Thymus (tissue), 11 donors: ENCODE measurements around the gene C1QTNF12. TPM values are rescaled to one million over a fixed set of nuclear protein-coding genes. Genes with fewer than 3 reads are reported as not detected.

ENCODE experiments used
- DNase-seq, 9 donors: peaks; one replicate each; pipeline ENCODE4 v3.0.0-alpha.2; 2013; ENCODE audit warnings: low spot score in 9 of 9, low read depth in 6 of 9, missing footprints in 1 of 9
- H3K27ac ChIP-seq, 2 donors: one replicate each; pipeline ENCODE4 v1.5.1; 2013; ENCODE audit warnings: control low read depth in 1 of 2, low read depth in 1 of 2, low read length in 1 of 2, mild to moderate bottlenecking in 1 of 2, moderate library complexity in 1 of 2
- H3K27me3 ChIP-seq, 2 donors: one replicate each; pipeline ENCODE4 v1.5.1; 2013; ENCODE audit warnings: low read length in 1 of 2; ENCODE audit not compliant: control insufficient read depth in 2 of 2, insufficient read depth in 1 of 2
- H3K36me3 ChIP-seq, 2 donors: one replicate each; pipeline ENCODE4 v1.5.1; 2013; ENCODE audit warnings: low read length in 1 of 2, mild to moderate bottlenecking in 1 of 2, moderate library complexity in 1 of 2; ENCODE audit not compliant: control insufficient read depth in 2 of 2, insufficient read depth in 2 of 2
- H3K4me1 ChIP-seq, 2 donors: one replicate each; pipeline ENCODE4 v1.5.1; 2013; ENCODE audit warnings: low read length in 2 of 2; ENCODE audit not compliant: control insufficient read depth in 2 of 2, insufficient read depth in 2 of 2
- H3K4me3 ChIP-seq, 2 donors: one replicate each; pipeline ENCODE4 v1.5.1; 2013; ENCODE audit warnings: low read length in 2 of 2, control low read depth in 1 of 2, mild to moderate bottlenecking in 1 of 2
- H3K9me3 ChIP-seq, 2 donors: one replicate each; pipeline ENCODE4 v1.5.1; 2013; ENCODE audit warnings: low read length in 1 of 2, mild to moderate bottlenecking in 1 of 2; ENCODE audit not compliant: control insufficient read depth in 2 of 2, insufficient read depth in 1 of 2
- WGBS: extraction: QIAGEN DNeasy Blood & Tissue Kit; methylation state at CpG from one replicate; pipeline ENCODE4 v1.1.7; 2013; 5-methylcytosine and 5-hydroxymethylcytosine counted together
- polyA plus RNA-seq: library from polyadenylated mRNA; stranded (reverse); fragments of 200-250 nt; gene quantifications from one replicate; pipeline ENCODE4 v1.2.3, GENCODE V29; 2013
- total RNA-seq: library from RNA; stranded (reverse); fragments of 120-200 nt; gene quantifications from one replicate; pipeline ENCODE4 v1.2.4, GENCODE V29; 2013
- donor health status: healthy.

The C1QTNF12 gene
- total and polyA plus RNA-seq, 2 donors: 2.1 to 3.4 TPM

- Histone ChIP-seq H3K36me3 (peaks cover 41 to 52% of the 10 kb centered on the region in 2 donors), H3K27me3 (no peaks in the 10 kb centered on the region), H3K4me1 (peaks cover 22 to 28% of the 10 kb centered on the region in 2 donors), H3K27ac (no peak overlapping the region), H3K9me3 (peaks cover 0 to 1% of the 10 kb centered on the region in 2 donors), H3K4me3 (no peak overlapping the region)
- 88% methylated on average over 28 of the region's 28 CpGs for WGBS
- no peak for DNase-seq
These were observed 17.8 kb downstream of the C1QTNF12 start for GRCh38 chr1:1228596-1229321.

GRCh38 chr1:1228187-1228586 is 18.3 kb downstream of the C1QTNF12 start:
- H3K27ac ChIP-seq: no peak overlapping the region
- H3K36me3 ChIP-seq: peaks cover 45 to 58% of the 10 kb centered on the region in 2 donors
- H3K27me3 ChIP-seq: no peaks in the 10 kb centered on the region
- peaks cover 0 to 1% of the 10 kb centered on the region in 2 donors for H3K9me3 ChIP-seq
- WGBS: 96% methylated on average over 30 of the region's 30 CpGs
- H3K4me1 ChIP-seq: peaks cover 18 to 25% of the 10 kb centered on the region in 2 donors
- no peak overlapping the region for H3K4me3 ChIP-seq
- DNase-seq: no peak

GRCh38 chr1:1227386-1227785 is 19.1 kb downstream of the C1QTNF12 start:
- H3K9me3 ChIP-seq: peaks cover 0 to 1% of the 10 kb centered on the region in 2 donors
- H3K4me1 ChIP-seq: peaks cover 18% of the 10 kb centered on the region in 2 donors
- no peak overlapping the region for H3K4me3 ChIP-seq
- H3K36me3 ChIP-seq: peaks cover 51 to 66% of the 10 kb centered on the region in 2 donors
- no peak for DNase-seq
- no peaks in the 10 kb centered on the region for H3K27me3 ChIP-seq
- no peak overlapping the region for H3K27ac ChIP-seq
- 97% methylated on average over 25 of the region's 25 CpGs for WGBS

- 95% methylated on average over 44 of the region's 44 CpGs for WGBS
- no peak for DNase-seq
- Histone ChIP-seq H3K4me1 (peaks cover 18% of the 10 kb centered on the region in 2 donors), H3K27ac (no peak overlapping the region), H3K27me3 (no peaks in the 10 kb centered on the region), H3K36me3 (peaks cover 57 to 72% of the 10 kb centered on the region in 2 donors), H3K9me3 (peaks cover 0 to 1% of the 10 kb centered on the region in 2 donors), H3K4me3 (no peak overlapping the region)
These were observed 19.8 kb downstream of the C1QTNF12 start for GRCh38 chr1:1226566-1227362.

GRCh38 chr1:1225913-1226312 is 20.6 kb downstream of the C1QTNF12 start:
- Histone ChIP-seq H3K4me1 (peaks cover 16% of the 10 kb centered on the region in 2 donors), H3K4me3 (no peak overlapping the region), H3K36me3 (peaks cover 65 to 79% of the 10 kb centered on the region in 2 donors), H3K9me3 (peaks cover 0 to 1% of the 10 kb centered on the region in 2 donors), H3K27ac (no peak overlapping the region), H3K27me3 (no peaks in the 10 kb centered on the region)
- WGBS: 95% methylated on average over 18 of the region's 18 CpGs
- DNase-seq: no peak

- Histone ChIP-seq H3K27ac (no peak overlapping the region), H3K27me3 (no peaks in the 10 kb centered on the region), H3K4me1 (peaks cover 10% of the 10 kb centered on the region in 2 donors), H3K4me3 (no peak overlapping the region), H3K36me3 (peaks cover 70 to 85% of the 10 kb centered on the region in 2 donors), H3K9me3 (peaks cover 0 to 1% of the 10 kb centered on the region in 2 donors)
- DNase-seq: no peak
- whole genome bisulfite sequencing: 93% methylated on average over 34 of the region's 34 CpGs
These were observed 21.2 kb downstream of the C1QTNF12 start for GRCh38 chr1:1225238-1225845.

GRCh38 chr1:1223891-1224290 is 22.6 kb downstream of the C1QTNF12 start:
- DNase-seq: no peak
- WGBS: 95% methylated on average over 21 of the region's 21 CpGs
- H3K36me3 ChIP-seq: peaks cover 78 to 96% of the 10 kb centered on the region in 2 donors
- no peak overlapping the region for H3K4me3 ChIP-seq
- peaks cover 0 to 1% of the 10 kb centered on the region in 2 donors for H3K9me3 ChIP-seq
- no peaks in the 10 kb centered on the region for H3K4me1 ChIP-seq
- H3K27me3 ChIP-seq: no peaks in the 10 kb centered on the region
- H3K27ac ChIP-seq: no peak overlapping the region

GRCh38 chr1:1223321-1223720 is 23.2 kb downstream of the C1QTNF12 start:
- Histone ChIP-seq H3K27me3 (no peaks in the 10 kb centered on the region), H3K9me3 (peaks cover 0 to 1% of the 10 kb centered on the region in 2 donors), H3K4me1 (no peaks in the 10 kb centered on the region), H3K4me3 (no peak overlapping the region), H3K27ac (no peak overlapping the region), H3K36me3 (peaks cover 78 to 96% of the 10 kb centered on the region in 2 donors)
- WGBS: 97% methylated on average over 15 of the region's 15 CpGs
- no peak for DNase-seq
